ENCODE results near the gene PRKG1. TPM values are rescaled to one million over a fixed set of nuclear protein-coding genes. Genes with fewer than 3 reads are reported as not detected.

Gene PRKG1
- total RNA-seq, 1 donor from 2014 or later, result 17.9 TPM

DNA sequence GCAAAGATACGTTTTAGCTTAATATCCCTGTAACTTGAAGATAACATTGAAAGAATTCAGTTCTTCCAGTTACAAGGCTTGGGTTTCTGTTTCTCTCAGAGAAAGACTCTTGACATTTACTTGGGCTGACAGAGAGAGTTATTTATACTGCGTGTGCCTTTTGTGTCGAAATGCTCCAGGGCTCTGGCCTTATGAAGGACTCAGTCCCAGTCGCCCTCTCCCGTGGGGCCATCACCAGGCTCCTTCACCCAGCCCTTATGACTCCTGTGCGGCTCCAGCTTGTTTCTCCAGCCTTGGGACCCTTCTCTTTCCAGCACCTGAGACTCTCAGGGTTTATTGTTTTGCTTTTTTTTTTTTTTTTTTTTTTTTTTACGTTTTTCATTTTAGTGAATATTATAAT, 997.5 kb downstream of the PRKG1 start:
- intact Hi-C loops (cut with DNase I), result no loop called here
- H3K27me3 ChIP-seq, result no peaks in the 10 kb centered on the region
- no peak overlapping the region for H3K27ac ChIP-seq
- no peaks in the 10 kb centered on the region for H3K36me3 ChIP-seq
- H3K9me3 ChIP-seq, result no peaks in the 10 kb centered on the region
- TF ChIP-seq POLR2A (IDR thresholded peaks at IDR 0.05) (no peak), POLR2AphosphoS5 (IDR thresholded peaks at IDR 0.05; ENCODE audit: insufficient read depth in 1 of 2, low read depth in 1 of 2) (no peak)
- TF ChIP-seq, protein P1, sequence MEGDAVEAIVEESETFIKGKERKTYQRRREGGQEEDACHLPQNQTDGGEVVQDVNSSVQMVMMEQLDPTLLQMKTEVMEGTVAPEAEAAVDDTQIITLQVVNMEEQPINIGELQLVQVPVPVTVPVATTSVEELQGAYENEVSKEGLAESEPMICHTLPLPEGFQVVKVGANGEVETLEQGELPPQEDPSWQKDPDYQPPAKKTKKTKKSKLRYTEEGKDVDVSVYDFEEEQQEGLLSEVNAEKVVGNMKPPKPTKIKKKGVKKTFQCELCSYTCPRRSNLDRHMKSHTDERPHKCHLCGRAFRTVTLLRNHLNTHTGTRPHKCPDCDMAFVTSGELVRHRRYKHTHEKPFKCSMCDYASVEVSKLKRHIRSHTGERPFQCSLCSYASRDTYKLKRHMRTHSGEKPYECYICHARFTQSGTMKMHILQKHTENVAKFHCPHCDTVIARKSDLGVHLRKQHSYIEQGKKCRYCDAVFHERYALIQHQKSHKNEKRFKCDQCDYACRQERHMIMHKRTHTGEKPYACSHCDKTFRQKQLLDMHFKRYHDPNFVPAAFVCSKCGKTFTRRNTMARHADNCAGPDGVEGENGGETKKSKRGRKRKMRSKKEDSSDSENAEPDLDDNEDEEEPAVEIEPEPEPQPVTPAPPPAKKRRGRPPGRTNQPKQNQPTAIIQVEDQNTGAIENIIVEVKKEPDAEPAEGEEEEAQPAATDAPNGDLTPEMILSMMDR (IDR thresholded peaks at IDR 0.05), result no peak
- no peak for DNase-seq (ENCODE audit: extremely low spot score in 2 of 2)
- no peak overlapping the region for H3K4me3 ChIP-seq
- H3K4me1 ChIP-seq, result no peaks in the 10 kb centered on the region

DNA sequence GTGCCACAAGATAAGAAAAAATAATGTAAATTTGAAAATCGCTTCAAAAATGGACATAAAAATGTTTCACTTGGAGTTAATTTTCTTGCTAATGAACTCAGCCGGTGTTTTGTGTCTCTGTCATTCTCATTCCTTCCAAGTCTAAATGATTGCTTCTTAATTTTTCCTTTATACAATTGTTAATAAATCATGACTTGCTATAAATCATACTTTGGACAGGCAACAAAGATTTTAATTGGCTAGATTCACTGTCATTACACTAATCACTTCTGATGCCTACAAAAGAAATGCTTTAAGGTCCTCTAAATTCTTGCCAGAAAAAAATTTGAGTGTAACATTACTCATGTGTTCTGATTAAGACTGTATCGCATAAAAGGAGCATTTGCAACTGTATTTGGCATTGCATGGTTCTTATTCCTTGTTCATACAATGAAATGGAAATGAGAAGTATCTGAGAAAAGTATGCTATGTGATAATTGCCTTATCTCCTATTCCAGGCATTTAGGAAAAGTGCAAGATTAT, 1000.3 kb downstream of the PRKG1 start:
- TF ChIP-seq POLR2A (IDR thresholded peaks at IDR 0.05) (no peak), POLR2AphosphoS5 (IDR thresholded peaks at IDR 0.05; ENCODE audit: insufficient read depth in 1 of 2, low read depth in 1 of 2) (no peak)
- TF ChIP-seq, protein P1 (IDR thresholded peaks at IDR 0.05), result no peak
- Histone ChIP-seq H3K4me3 (no peak overlapping the region), H3K36me3 (no peaks in the 10 kb centered on the region), H3K27ac (no peak overlapping the region), H3K27me3 (no peaks in the 10 kb centered on the region), H3K4me1 (no peaks in the 10 kb centered on the region), H3K9me3 (no peaks in the 10 kb centered on the region)
- no peak for DNase-seq (ENCODE audit: extremely low spot score in 2 of 2)
- intact Hi-C loops (cut with DNase I), result no loop called here

DNA sequence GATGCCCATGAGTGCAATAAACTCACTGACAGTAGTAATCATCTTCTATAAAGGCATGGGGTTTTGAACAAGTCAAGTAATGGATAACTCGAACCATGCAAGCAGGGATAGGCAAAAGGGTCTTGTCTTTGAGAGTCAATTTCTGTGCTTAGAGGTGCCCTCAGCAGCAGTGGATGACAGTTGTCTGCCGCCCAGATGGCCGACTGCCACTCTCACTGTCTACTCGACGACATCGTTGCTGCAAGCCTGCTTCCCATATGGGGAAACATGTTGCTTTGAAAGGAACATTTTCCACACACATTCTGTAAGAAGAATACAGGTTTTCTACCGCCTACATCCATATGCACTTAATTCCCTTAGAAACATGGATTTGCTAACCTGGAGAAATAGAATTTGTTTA, 1003.5 kb downstream of the PRKG1 start:
- Histone ChIP-seq H3K27me3 (no peaks in the 10 kb centered on the region), H3K4me1 (no peaks in the 10 kb centered on the region), H3K36me3 (no peaks in the 10 kb centered on the region), H3K27ac (no peak overlapping the region), H3K4me3 (no peak overlapping the region), H3K9me3 (no peaks in the 10 kb centered on the region)
- no peak for DNase-seq (ENCODE audit: extremely low spot score in 2 of 2)
- TF ChIP-seq POLR2AphosphoS5 (IDR thresholded peaks at IDR 0.05; ENCODE audit: insufficient read depth in 1 of 2, low read depth in 1 of 2) (no peak), POLR2A (IDR thresholded peaks at IDR 0.05) (no peak)
- TF ChIP-seq, protein P1 (IDR thresholded peaks at IDR 0.05), result no peak
- intact Hi-C loops (cut with DNase I), result no loop called here

DNA sequence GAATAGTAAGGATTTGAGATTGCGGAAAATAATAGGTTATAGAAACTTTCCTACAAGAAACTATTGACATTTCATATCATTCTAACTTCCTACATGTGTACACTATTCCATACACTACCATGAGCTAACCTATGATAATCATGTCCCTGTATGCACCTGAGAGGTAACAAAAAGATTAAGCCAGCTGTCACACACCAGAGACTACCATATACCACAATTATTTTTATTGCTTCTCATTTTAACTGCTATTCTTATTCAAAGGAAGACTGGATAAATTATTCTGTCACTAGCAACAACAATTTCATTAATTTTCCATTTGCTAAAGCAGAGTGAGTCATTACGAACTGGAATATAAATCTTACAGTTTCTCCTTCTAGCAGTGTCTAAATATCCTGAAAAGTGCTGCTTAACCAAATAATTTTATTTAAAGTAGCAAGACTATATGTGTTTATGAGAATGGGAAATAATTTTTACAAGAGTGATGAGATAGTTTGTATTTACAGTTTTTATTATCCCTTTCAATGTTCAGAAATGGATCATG, 1004.2 kb downstream of the PRKG1 start:
- no peak for DNase-seq (ENCODE audit: extremely low spot score in 2 of 2)
- Histone ChIP-seq H3K36me3 (no peaks in the 10 kb centered on the region), H3K4me1 (no peaks in the 10 kb centered on the region), H3K27ac (no peak overlapping the region), H3K4me3 (no peak overlapping the region), H3K9me3 (no peaks in the 10 kb centered on the region), H3K27me3 (no peaks in the 10 kb centered on the region)
- intact Hi-C loops (cut with DNase I), result no loop called here
- TF ChIP-seq POLR2A (IDR thresholded peaks at IDR 0.05) (no peak), POLR2AphosphoS5 (IDR thresholded peaks at IDR 0.05; ENCODE audit: insufficient read depth in 1 of 2, low read depth in 1 of 2) (no peak)

DNA sequence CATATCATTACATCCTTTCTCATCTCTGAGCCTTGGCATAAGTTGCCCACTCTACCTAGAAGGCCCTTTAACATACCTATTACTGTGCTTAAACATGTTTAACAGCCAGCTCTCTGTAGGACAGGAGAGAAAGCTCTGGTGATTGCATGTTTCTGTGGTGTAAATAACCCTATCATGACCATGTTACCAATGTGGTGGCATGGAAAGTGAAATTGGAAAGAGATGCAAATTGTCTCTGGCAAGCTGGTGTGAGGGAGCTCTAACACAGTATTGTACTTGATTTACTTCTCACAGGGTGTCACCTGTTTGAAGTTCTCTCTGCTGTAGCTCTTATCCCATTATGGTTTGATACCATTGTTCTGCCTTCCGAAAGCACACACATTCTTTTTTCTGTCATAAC, 1008.0 kb downstream of the PRKG1 start:
- H3K4me1 ChIP-seq, result no peaks in the 10 kb centered on the region
- TF ChIP-seq POLR2AphosphoS5 (IDR thresholded peaks at IDR 0.05; ENCODE audit: insufficient read depth in 1 of 2, low read depth in 1 of 2) (no peak), POLR2A (IDR thresholded peaks at IDR 0.05) (no peak)
- TF ChIP-seq, protein P1 (IDR thresholded peaks at IDR 0.05), result no peak
- no peak overlapping the region for H3K27ac ChIP-seq
- H3K9me3 ChIP-seq, result no peaks in the 10 kb centered on the region
- H3K4me3 ChIP-seq, result no peak overlapping the region
- H3K36me3 ChIP-seq, result no peaks in the 10 kb centered on the region
- no peak for DNase-seq (ENCODE audit: extremely low spot score in 2 of 2)
- no peaks in the 10 kb centered on the region for H3K27me3 ChIP-seq
- intact Hi-C loops (cut with DNase I), result no loop called here
